Fibroblast of mammary gland (primary cell): Measurements from ENCODE around the gene ZNF385D.

Experiments used
- DNase-seq: peaks from one replicate; pipeline ENCODE4 v3.0.0-alpha.2; 2010; ENCODE audit warnings: low read depth
- H3K4me3 ChIP-seq: 2 replicates; pipeline ENCODE4 v1.5.1; 2011; ENCODE audit warnings: low read depth, mild to moderate bottlenecking, low read length, moderate library complexity; ENCODE audit not compliant: control insufficient read depth
- CTCF ChIP-seq: conservative IDR thresholded peaks from 2 replicates; pipeline ENCODE4 v1.5.1; 2011; ENCODE audit warnings: low read depth, low read length, inconsistent platforms; ENCODE audit not compliant: control insufficient read depth, insufficient read depth

The ZNF385D gene

GRCh38 chr3:21542656-21543379 is 208.2 kb downstream of the ZNF385D start:
- no peak for TF ChIP-seq CTCF
- DNase-seq = no peak
- H3K4me3 ChIP-seq = no peak overlapping the region

GRCh38 chr3:21540265-21540664 is 210.7 kb downstream of the ZNF385D start:
- no peak overlapping the region for H3K4me3 ChIP-seq
- no peak for TF ChIP-seq CTCF
- no peak for DNase-seq

- DNase-seq = no peak
- no peak for TF ChIP-seq CTCF
- H3K4me3 ChIP-seq = no peak overlapping the region
Measured at GRCh38 chr3:21534462-21534861, 216.5 kb downstream of the ZNF385D start.

GRCh38 chr3:21533002-21533401 is 218.0 kb downstream of the ZNF385D start:
- no peak for TF ChIP-seq CTCF
- no peak overlapping the region for H3K4me3 ChIP-seq
- DNase-seq = peak; percentile 22

- TF ChIP-seq CTCF = no peak
- no peak for DNase-seq
- no peak overlapping the region for H3K4me3 ChIP-seq
Measured at GRCh38 chr3:21531909-21532308, 219.1 kb downstream of the ZNF385D start.

GRCh38 chr3:21528291-21528995 is 222.6 kb downstream of the ZNF385D start:
- DNase-seq = no peak
- H3K4me3 ChIP-seq = no peak overlapping the region
- TF ChIP-seq CTCF = no peak
